ENCODE measurements around the gene CNTNAP2. TPM values are rescaled to one million over a fixed set of nuclear protein-coding genes. Genes with fewer than 3 reads are reported as not detected.

Gene CNTNAP2
- total and polyA plus RNA-seq, 2 of the 8 experiments (the other 6 are each of a cell fraction or from before 2014, with no cell fraction given), result 27.9 to 71.0 TPM

DNA sequence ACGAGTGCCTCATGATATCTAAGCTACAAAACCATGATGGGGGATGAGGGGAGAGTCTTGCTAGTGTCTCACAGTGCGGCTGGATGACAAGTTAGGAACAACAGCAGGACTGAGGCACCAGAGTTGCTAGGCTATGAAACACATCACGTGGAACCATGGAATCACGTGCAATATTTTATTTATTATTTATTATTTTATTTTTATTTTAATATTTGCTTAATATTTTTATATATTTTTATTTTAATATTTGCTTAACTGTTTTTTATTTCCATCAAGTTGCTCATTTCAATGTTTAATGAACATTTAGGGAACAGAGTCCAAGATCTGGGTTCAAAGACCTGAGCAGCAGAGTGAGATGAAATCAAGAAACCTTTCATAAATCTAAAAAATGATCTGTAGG lies 614.6 kb downstream of the CNTNAP2 start:
- 94% methylated on average over 4 of the region's 4 CpGs; no CpG with 5 or more reads in 1 of the 2 experiments for WGBS, 2 experiments (ENCODE audit: extremely low coverage in 1 of 2, insufficient coverage in 1 of 2, insufficient read length in 1 of 2, insufficient replicate concordance in 2 of 2, low coverage in 1 of 2, low lambda C conversion rate in 2 of 2, missing lambda C conversion rate in 1 of 2)
- FAIRE-seq, result no peak

More for the DNA sequence above, 614.6 kb downstream of the CNTNAP2 start:
- Histone ChIP-seq H2BK5ac (ENCODE audit: low read depth, low read length) (no peak overlapping the region), H3K9me3 (ENCODE audit: insufficient read depth in 2 of 2, low read depth in 1 of 2, low read length in 1 of 2) (no peaks in the 10 kb centered on the region), H3K23me2 (ENCODE audit: low read depth, low read length) (no peaks in the 10 kb centered on the region), H3K27me3 (replicated peaks in 1 of 4; ENCODE audit: control insufficient read depth in 3 of 4, extremely low read depth in 1 of 4, insufficient read depth in 3 of 4, low read length in 3 of 4) (peaks cover 0 to 2% (median 0%) of the 10 kb centered on the region in 4 experiments; a peak in 1 of 7 replicates), H2AK5ac (ENCODE audit: low read depth, low read length) (no peak overlapping the region; the same call in 1 of the 2 replicates), H2AFZ (ENCODE audit: low read length) (no peak overlapping the region), H3K23ac (ENCODE audit: insufficient read length) (no peak overlapping the region), H3K4me2 (ENCODE audit: insufficient read depth in 1 of 2, low read depth in 2 of 2, low read length in 2 of 2) (no peak overlapping the region), H3K14ac (ENCODE audit: insufficient read length) (no peak overlapping the region), H3K56ac (replicated peaks; ENCODE audit: insufficient read length, low read depth, low read length) (no peak overlapping the region), H3K4me3 (ENCODE audit: extremely low read depth in 1 of 4, insufficient read depth in 2 of 4, low read depth in 3 of 4, low read length in 4 of 4) (no peak overlapping the region), H3K27ac (ENCODE audit: low read depth, low read length) (no peak overlapping the region), H3K9ac (replicated peaks in 1 of 4; ENCODE audit: extremely low read depth in 1 of 4, low read depth in 3 of 4, low read length in 3 of 4) (no peak overlapping the region), H2BK15ac (ENCODE audit: low read length) (no peak overlapping the region), H2BK120ac (replicated peaks; ENCODE audit: low read depth, low read length) (no peak overlapping the region), H2BK20ac (ENCODE audit: low read length) (no peak overlapping the region), H3K79me2 (ENCODE audit: control insufficient read depth in 1 of 2, insufficient read depth in 2 of 2, low read length in 2 of 2) (no peaks in the 10 kb centered on the region), H3K4ac (replicated peaks; ENCODE audit: insufficient read length, low read depth, low read length) (no peak overlapping the region), H3K79me1 (ENCODE audit: low read depth, low read length) (no peaks in the 10 kb centered on the region), H4K5ac (ENCODE audit: insufficient read length, low read depth, low read length) (no peak overlapping the region), H3K36me3 (ENCODE audit: control insufficient read depth in 2 of 4, insufficient read depth in 4 of 4, low read length in 3 of 4) (no peaks in the 10 kb centered on the region), H3K18ac (ENCODE audit: extremely low read depth, low read length) (no peak overlapping the region), H4K8ac (ENCODE audit: extremely low read depth, insufficient read depth, low read length) (no peak overlapping the region), H4K20me1 (replicated peaks in 1 of 2; ENCODE audit: control insufficient read depth in 1 of 2, insufficient read depth in 2 of 2, low read length in 2 of 2) (no peaks in the 10 kb centered on the region), H4K91ac (replicated peaks; ENCODE audit: insufficient read length, low read length) (no peak overlapping the region), H2BK12ac (ENCODE audit: low read depth, low read length) (no peak overlapping the region), H3K4me1 (replicated peaks in 1 of 4; ENCODE audit: control insufficient read depth in 3 of 4, insufficient read depth in 4 of 4, low read length in 3 of 4) (no peaks in the 10 kb centered on the region)
- ChIA-PET CTCF (ENCODE audit: partially characterized antibody) (no interaction called here), POLR2A (ENCODE audit: partially characterized antibody) (no interaction called here)
- no peak for DNase-seq (ENCODE audit: low read depth in 1 of 2, low spot score in 2 of 2)
- TF ChIP-seq NRF1 (IDR thresholded peaks at IDR 0.05; ENCODE audit: low read depth, low read length) (no peak), HDAC6 (IDR thresholded peaks at IDR 0.05; ENCODE audit: low read depth, low read length) (no peak), KDM5A (IDR thresholded peaks at IDR 0.05; ENCODE audit: low read length) (no peak), SP1 (IDR thresholded peaks at IDR 0.05; ENCODE audit: low read depth, low read length) (no peak), MAFK (IDR thresholded peaks at IDR 0.05; ENCODE audit: low read depth, low read length) (no peak), TAF1 (IDR thresholded peaks at IDR 0.05; ENCODE audit: low read depth, low read length) (no peak), RFX5 (IDR thresholded peaks at IDR 0.05; ENCODE audit: borderline replicate concordance, low read depth, low read length) (no peak), BACH1 (IDR thresholded peaks at IDR 0.05; ENCODE audit: low read length) (no peak)
